K562 (cell line): ENCODE measurements around the gene SMURF1. TPM values are rescaled to one million over a fixed set of nuclear protein-coding genes. Genes with fewer than 3 reads are reported as not detected.
A peak's percentile ranks its signal among the peaks of the same experiment; 100 is the strongest.

Experiments used
- CUX1 ChIP-seq: fragments of 200-800 bp; sonication (Bioruptor generic); IDR thresholded peaks from 2 replicates; pipeline ENCODE4 v1.6.1; 2016; ENCODE audit warnings: missing genetic modification characterization, missing compliant biosample characterization
- EWSR1 ChIP-seq: fragments of 450-650 bp; IDR thresholded peaks from 2 replicates; pipeline ENCODE4 v1.6.1; 2018; ENCODE audit warnings: borderline replicate concordance, mild to moderate bottlenecking, low read depth, moderate library complexity; ENCODE audit not compliant: partially characterized antibody
- HNRNPL ChIP-seq: fragments of 200-400 bp; formaldehyde crosslinking; IDR thresholded peaks from 2 replicates; pipeline ENCODE4 v1.6.1; 2017; ENCODE audit warnings: low read depth, mild to moderate bottlenecking, low read length
- MAFF ChIP-seq: IDR thresholded peaks from 2 replicates; pipeline ENCODE4 v1.6.1; 2012; ENCODE audit warnings: low read length, improper control_type of control experiment
- MAFG ChIP-seq: fragments of 450-650 bp; conservative IDR thresholded peaks from 2 replicates; pipeline ENCODE4 v1.6.1; 2016; ENCODE audit warnings: missing genetic modification characterization, missing compliant biosample characterization
- NCOA1 ChIP-seq: fragments of 450-650 bp; IDR thresholded peaks from 2 replicates; pipeline ENCODE4 v1.6.1; 2016; ENCODE audit warnings: low read depth
- NCOA4 ChIP-seq: fragments of 450-650 bp; IDR thresholded peaks from 2 replicates; pipeline ENCODE4 v1.6.1; 2018; ENCODE audit warnings: mild to moderate bottlenecking; ENCODE audit not compliant: partially characterized antibody
- NFXL1 ChIP-seq: fragments of 450-650 bp; formaldehyde crosslinking; IDR thresholded peaks from 2 replicates; pipeline ENCODE4 v1.4.0; 2021; ENCODE audit warnings: mild to moderate bottlenecking
- NFYB ChIP-seq: IDR thresholded peaks from 2 replicates; pipeline ENCODE4 v1.6.1; 2011; ENCODE audit warnings: mild to moderate bottlenecking, moderate library complexity; ENCODE audit not compliant: insufficient read length; ENCODE audit errors: extremely low read depth
- SMARCA4 ChIP-seq: fragments of 450-650 bp; IDR thresholded peaks from 2 replicates; pipeline ENCODE4 v1.6.1; 2016
- STAT5A ChIP-seq: IDR thresholded peaks from 2 replicates; pipeline ENCODE4 v1.6.1; 2012; ENCODE audit warnings: low read length, inconsistent platforms, borderline replicate concordance
- ZC3H8 ChIP-seq: fragments of 450-650 bp; IDR thresholded peaks from 2 replicates; pipeline ENCODE4 v1.6.1; 2017
- ZNF143 ChIP-seq: sonication (generic); formaldehyde crosslinking; IDR thresholded peaks from 2 replicates; pipeline ENCODE4 v1.9.0; 2022; ENCODE audit warnings: mild to moderate bottlenecking, missing genetic modification reagents
- ZNF311 ChIP-seq: fragments of 250-450 bp; sonication (Bioruptor Pico); IDR thresholded peaks from 2 replicates; pipeline ENCODE4 v1.4.0; 2020; ENCODE audit warnings: mild to moderate bottlenecking, moderate library complexity
- ZNF318 ChIP-seq, 2 experiments: fragments of 450-650 bp; IDR thresholded peaks; 2 replicates each; pipeline ENCODE4 v1.6.1; 2016; ENCODE audit warnings: mild to moderate bottlenecking in 2 of 2, borderline replicate concordance in 1 of 2, low read depth in 1 of 2, moderate library complexity in 1 of 2
- ZNF507 ChIP-seq: conservative IDR thresholded peaks from 2 replicates; pipeline ENCODE4 v1.6.1; 2017; ENCODE audit warnings: missing genetic modification characterization, missing compliant biosample characterization
- ZNF75A ChIP-seq: fragments of 450-650 bp; formaldehyde crosslinking; IDR thresholded peaks from 2 replicates; pipeline ENCODE4 v1.4.0; 2020; ENCODE audit warnings: mild to moderate bottlenecking
- polyA plus RNA-seq, 8 experiments: library from polyadenylated mRNA; depleted of rRNA in 4 of 8; stranded (reverse) in 5 of 8; unstranded in 3 of 8; fragments of >200 nt; fragmentation: Nextera tagmentation in 2 of 8; fragmentation: Illumina TruSeq in 1 of 8; extraction: Ambion mirVana in 2 of 8; extraction: Trizol in 1 of 8; gene quantifications; 2 replicates each; pipeline versions ENCODE4 v1.2.1 to v1.2.3, GENCODE V29; 2011 to 2014; ENCODE audit warnings: inconsistent platforms in 1 of 8, missing spikeins in 1 of 8
- total RNA-seq, 7 experiments: library from RNA; depleted of rRNA in 6 of 7; stranded (reverse); fragments of >200 nt in 6 of 7; fragmentation: Illumina TruSeq in 2 of 7; extraction: Trizol in 2 of 7; gene quantifications; 2 replicates each; pipeline versions ENCODE4 v1.2.1 to v1.2.3, GENCODE V29; 2011 to 2021; ENCODE audit warnings: low replicate concordance in 1 of 7

Gene SMURF1
- total and polyA plus RNA-seq, 9 of the 15 experiments (the other 6 are each of a cell fraction or from before 2014, with no cell fraction given) = 1.0 to 20.1 (median 12.6) TPM

GRCh38 chr7:99126921-99127553 is 16.9 kb downstream of the SMURF1 start (continued):
- peak in 1 of 2 experiments; percentile 60; a peak in 1 of 4 replicates for TF ChIP-seq ZNF318 (IDR thresholded peaks at IDR 0.05; ENCODE audit: borderline replicate concordance in 1 of 2, low read depth in 1 of 2)
- TF ChIP-seq HNRNPL = no peak
- no peak for TF ChIP-seq NFYB
- no peak for TF ChIP-seq ZNF311
- no peak for TF ChIP-seq CUX1 (CRISPR knock-in tag)
- TF ChIP-seq ZNF507 = no peak
- peak; percentile 68; the same call in 1 of the 2 replicates for TF ChIP-seq SMARCA4
- no peak for TF ChIP-seq STAT5A
- no peak for TF ChIP-seq ZC3H8
- TF ChIP-seq NFXL1 (CRISPR knock-in tag) = no peak
- no peak for TF ChIP-seq EWSR1
- TF ChIP-seq MAFG (tag) = no peak
- no peak for TF ChIP-seq MAFF
- TF ChIP-seq NCOA1 = no peak
- no peak for TF ChIP-seq ZNF75A (CRISPR knock-in tag)
- TF ChIP-seq ZNF143 = no peak
- TF ChIP-seq NCOA4 = no peak
